ENCODE measurements around the gene MANBA.
A peak's percentile ranks its signal among the peaks of the same experiment; 100 is the strongest.

MANBA gene

GRCh38 chr4:102760645-102761295, at the start of gene MANBA:
TSS of gene MANBA (minus strand) at chr4:102760968. CDS start at chr4:102760894, 74 bp downstream.
- H3K27me3 ChIP-seq (ENCODE audit: insufficient read depth, insufficient read length) = peaks cover 27% of the 10 kb centered on the region
- H3K9me3 ChIP-seq (ENCODE audit: insufficient read depth, low read length) = no peaks in the 10 kb centered on the region
- DNase-seq (ENCODE audit: low read depth, low spot score) = peak; percentile 49
- H3K9ac ChIP-seq (ENCODE audit: insufficient read length, low read depth) = peak within 1 kb of the TSS; percentile 88
- peak within 1 kb of the TSS; percentile 83 for H3K4me3 ChIP-seq (ENCODE audit: insufficient read length, low read depth)
- no peaks in the 10 kb centered on the region for H3K36me3 ChIP-seq (ENCODE audit: insufficient read depth, insufficient read length, low read length)
- H3K4me1 ChIP-seq (ENCODE audit: insufficient read depth, insufficient read length) = no peaks in the 10 kb centered on the region
- TF ChIP-seq YY1 (IDR thresholded peaks at IDR 0.05; ENCODE audit: insufficient read depth, insufficient read length) = no peak
- no peak for TF ChIP-seq ZNF274 (IDR thresholded peaks at IDR 0.05; ENCODE audit: low read depth, low read length)
- no peak for TF ChIP-seq SUZ12 (IDR thresholded peaks at IDR 0.05; ENCODE audit: extremely low read depth, insufficient read depth, insufficient read length)

- DNase-seq (ENCODE audit: low read depth, low spot score) = no peak
- Histone ChIP-seq H3K4me1 (ENCODE audit: insufficient read depth, insufficient read length) (no peaks in the 10 kb centered on the region), H3K9me3 (ENCODE audit: insufficient read depth, low read length) (no peaks in the 10 kb centered on the region), H3K4me3 (ENCODE audit: insufficient read length, low read depth) (no peak overlapping the region), H3K27me3 (ENCODE audit: insufficient read depth, insufficient read length) (no peaks in the 10 kb centered on the region), H3K9ac (ENCODE audit: insufficient read length, low read depth) (no peak overlapping the region), H3K36me3 (ENCODE audit: insufficient read depth, insufficient read length, low read length) (peaks cover 64% of the 10 kb centered on the region)
- TF ChIP-seq SUZ12 (IDR thresholded peaks at IDR 0.05; ENCODE audit: extremely low read depth, insufficient read depth, insufficient read length) (no peak), ZNF274 (IDR thresholded peaks at IDR 0.05; ENCODE audit: low read depth, low read length) (no peak), YY1 (IDR thresholded peaks at IDR 0.05; ENCODE audit: insufficient read depth, insufficient read length) (no peak)
Observed at GRCh38 chr4:102809691-102810090, 48.9 kb upstream of the MANBA start.

- Histone ChIP-seq H3K9me3 (ENCODE audit: insufficient read depth, low read length) (no peaks in the 10 kb centered on the region), H3K4me1 (ENCODE audit: insufficient read depth, insufficient read length) (no peaks in the 10 kb centered on the region), H3K36me3 (ENCODE audit: insufficient read depth, insufficient read length, low read length) (peaks cover 65% of the 10 kb centered on the region), H3K27me3 (ENCODE audit: insufficient read depth, insufficient read length) (no peaks in the 10 kb centered on the region), H3K4me3 (ENCODE audit: insufficient read length, low read depth) (no peak overlapping the region), H3K9ac (ENCODE audit: insufficient read length, low read depth) (no peak overlapping the region)
- TF ChIP-seq ZNF274 (IDR thresholded peaks at IDR 0.05; ENCODE audit: low read depth, low read length) (no peak), SUZ12 (IDR thresholded peaks at IDR 0.05; ENCODE audit: extremely low read depth, insufficient read depth, insufficient read length) (no peak), YY1 (IDR thresholded peaks at IDR 0.05; ENCODE audit: insufficient read depth, insufficient read length) (no peak)
- DNase-seq (ENCODE audit: low read depth, low spot score) = no peak
Observed at GRCh38 chr4:102809190-102809589, 48.4 kb upstream of the MANBA start.

GRCh38 chr4:102808009-102808408, 47.2 kb upstream of the MANBA start:
- H3K36me3 ChIP-seq (ENCODE audit: insufficient read depth, insufficient read length, low read length) = peaks cover 67% of the 10 kb centered on the region
- no peaks in the 10 kb centered on the region for H3K27me3 ChIP-seq (ENCODE audit: insufficient read depth, insufficient read length)
- no peaks in the 10 kb centered on the region for H3K9me3 ChIP-seq (ENCODE audit: insufficient read depth, low read length)
- H3K4me1 ChIP-seq (ENCODE audit: insufficient read depth, insufficient read length) = no peaks in the 10 kb centered on the region
- no peak overlapping the region for H3K9ac ChIP-seq (ENCODE audit: insufficient read length, low read depth)
- no peak for DNase-seq (ENCODE audit: low read depth, low spot score)
- TF ChIP-seq ZNF274 (IDR thresholded peaks at IDR 0.05; ENCODE audit: low read depth, low read length) (no peak), SUZ12 (IDR thresholded peaks at IDR 0.05; ENCODE audit: extremely low read depth, insufficient read depth, insufficient read length) (no peak), YY1 (IDR thresholded peaks at IDR 0.05; ENCODE audit: insufficient read depth, insufficient read length) (no peak)
- H3K4me3 ChIP-seq (ENCODE audit: insufficient read length, low read depth) = no peak overlapping the region

GRCh38 chr4:102807345-102807744, 46.6 kb upstream of the MANBA start:
- peaks cover 69% of the 10 kb centered on the region for H3K36me3 ChIP-seq (ENCODE audit: insufficient read depth, insufficient read length, low read length)
- DNase-seq (ENCODE audit: low read depth, low spot score) = no peak
- no peak overlapping the region for H3K9ac ChIP-seq (ENCODE audit: insufficient read length, low read depth)

GRCh38 chr4:102799816-102800215, 39.0 kb upstream of the MANBA start:
- Histone ChIP-seq H3K4me1 (ENCODE audit: insufficient read depth, insufficient read length) (no peaks in the 10 kb centered on the region), H3K27me3 (ENCODE audit: insufficient read depth, insufficient read length) (no peaks in the 10 kb centered on the region), H3K4me3 (ENCODE audit: insufficient read length, low read depth) (no peak overlapping the region), H3K9me3 (ENCODE audit: insufficient read depth, low read length) (no peaks in the 10 kb centered on the region), H3K9ac (ENCODE audit: insufficient read length, low read depth) (no peak overlapping the region), H3K36me3 (ENCODE audit: insufficient read depth, insufficient read length, low read length) (peaks cover 83% of the 10 kb centered on the region)
- TF ChIP-seq YY1 (IDR thresholded peaks at IDR 0.05; ENCODE audit: insufficient read depth, insufficient read length) (no peak), SUZ12 (IDR thresholded peaks at IDR 0.05; ENCODE audit: extremely low read depth, insufficient read depth, insufficient read length) (no peak), ZNF274 (IDR thresholded peaks at IDR 0.05; ENCODE audit: low read depth, low read length) (no peak)
- no peak for DNase-seq (ENCODE audit: low read depth, low spot score)

More at GRCh38 chr4:102807345-102807744, 46.6 kb upstream of the MANBA start:
- no peak overlapping the region for H3K4me3 ChIP-seq (ENCODE audit: insufficient read length, low read depth)
- TF ChIP-seq YY1 (IDR thresholded peaks at IDR 0.05; ENCODE audit: insufficient read depth, insufficient read length) (no peak), ZNF274 (IDR thresholded peaks at IDR 0.05; ENCODE audit: low read depth, low read length) (no peak)
- no peaks in the 10 kb centered on the region for H3K9me3 ChIP-seq (ENCODE audit: insufficient read depth, low read length)
- H3K27me3 ChIP-seq (ENCODE audit: insufficient read depth, insufficient read length) = no peaks in the 10 kb centered on the region
- H3K4me1 ChIP-seq (ENCODE audit: insufficient read depth, insufficient read length) = no peaks in the 10 kb centered on the region

GRCh38 chr4:102794999-102795398, 34.2 kb upstream of the MANBA start:
- H3K4me3 ChIP-seq (ENCODE audit: insufficient read length, low read depth) = no peak overlapping the region
- no peak overlapping the region for H3K9ac ChIP-seq (ENCODE audit: insufficient read length, low read depth)
- no peak for TF ChIP-seq SUZ12 (IDR thresholded peaks at IDR 0.05; ENCODE audit: extremely low read depth, insufficient read depth, insufficient read length)
- TF ChIP-seq YY1 (IDR thresholded peaks at IDR 0.05; ENCODE audit: insufficient read depth, insufficient read length) = no peak
- no peak for TF ChIP-seq ZNF274 (IDR thresholded peaks at IDR 0.05; ENCODE audit: low read depth, low read length)
- no peaks in the 10 kb centered on the region for H3K9me3 ChIP-seq (ENCODE audit: insufficient read depth, low read length)
- no peaks in the 10 kb centered on the region for H3K27me3 ChIP-seq (ENCODE audit: insufficient read depth, insufficient read length)
- H3K4me1 ChIP-seq (ENCODE audit: insufficient read depth, insufficient read length) = no peaks in the 10 kb centered on the region
- DNase-seq (ENCODE audit: low read depth, low spot score) = no peak
- H3K36me3 ChIP-seq (ENCODE audit: insufficient read depth, insufficient read length, low read length) = peaks cover 40% of the 10 kb centered on the region

Measured in NT2/D1 (cell line).